DND-41 (cell line): ENCODE measurements around the gene ZNF708.
A peak's percentile ranks its signal among the peaks of the same experiment; 100 is the strongest.
"Not testable (repeated sequence)": the region's sequence is repeated elsewhere in the genome, so short reads cannot be mapped to it uniquely, and the experiment has no call there.

Experiments used
- ATAC-seq: fragments of 200-7000 bp; cut with Tn5 transposase; 3 replicates; pipeline ENCODE4 v1.9.1; 2021; ENCODE audit warnings: low read depth; ENCODE audit not compliant: insufficient read depth
- DNase-seq: peaks from one replicate; pipeline ENCODE4 v3.0.0-alpha.2; 2020
- H2AFZ ChIP-seq: 2 replicates; pipeline ENCODE4 v1.6.0; 2012; ENCODE audit warnings: low read depth, low read length
- H3K27ac ChIP-seq: 2 replicates; pipeline ENCODE4 v1.5.1; 2012; ENCODE audit warnings: low read length, inconsistent platforms
- H3K27me3 ChIP-seq: fragments of 200-600 bp; sonication (generic); 2 replicates; pipeline ENCODE4 v1.6.0; 2012; ENCODE audit warnings: low read length, mild to moderate bottlenecking, inconsistent platforms; ENCODE audit not compliant: insufficient read depth, poor library complexity
- H3K36me3 ChIP-seq: 2 replicates; pipeline ENCODE4 v1.5.1; 2012; ENCODE audit warnings: low read length, inconsistent platforms; ENCODE audit not compliant: insufficient read depth
- H3K4me1 ChIP-seq: 2 replicates; pipeline ENCODE4 v1.5.1; 2012; ENCODE audit warnings: mild to moderate bottlenecking, low read length; ENCODE audit not compliant: insufficient read depth
- H3K4me2 ChIP-seq: 2 replicates; pipeline ENCODE4 v1.6.0; 2012; ENCODE audit warnings: mild to moderate bottlenecking, moderate library complexity, low read length, inconsistent platforms; ENCODE audit not compliant: insufficient read depth
- H3K4me3 ChIP-seq, 2 experiments: fragments of 200-600 bp in 1 of 2; shearing (Covaris generic) in 1 of 2; 2 replicates each; pipeline ENCODE4 v1.5.1; 2012 to 2016; ENCODE audit warnings: inconsistent platforms in 2 of 2, low read length in 2 of 2, mild to moderate bottlenecking in 2 of 2, low read depth in 1 of 2, moderate library complexity in 1 of 2
- H3K79me2 ChIP-seq: 2 replicates; pipeline ENCODE4 v1.6.0; 2012; ENCODE audit warnings: low read length, inconsistent platforms; ENCODE audit not compliant: insufficient read depth
- H3K9ac ChIP-seq: 2 replicates; pipeline ENCODE4 v1.6.0; 2012; ENCODE audit warnings: low read depth, mild to moderate bottlenecking, inconsistent platforms, low read length, moderate library complexity
- H3K9me3 ChIP-seq: 2 replicates; pipeline ENCODE4 v1.5.1; 2012; ENCODE audit warnings: low read length, moderate library complexity, mild to moderate bottlenecking, inconsistent platforms; ENCODE audit not compliant: insufficient read depth, severe bottlenecking
- H4K20me1 ChIP-seq: 2 replicates; pipeline ENCODE4 v1.6.0; 2012; ENCODE audit warnings: low read length; ENCODE audit not compliant: insufficient read depth
- EZH2 ChIP-seq: IDR thresholded peaks from 3 replicates; pipeline ENCODE4 v1.6.1; 2012; ENCODE audit warnings: borderline replicate concordance, low read depth, mild to moderate bottlenecking, moderate library complexity, low read length, inconsistent platforms; ENCODE audit not compliant: severe bottlenecking
- TF ChIP-seq, protein P1 (sequence below): IDR thresholded peaks from 2 replicates; pipeline ENCODE4 v1.5.1; 2012; ENCODE audit warnings: borderline replicate concordance, low read length, moderate library complexity, mild to moderate bottlenecking; ENCODE audit not compliant: poor library complexity, severe bottlenecking; ENCODE audit errors: extremely low read depth

Gene ZNF708

DNA sequence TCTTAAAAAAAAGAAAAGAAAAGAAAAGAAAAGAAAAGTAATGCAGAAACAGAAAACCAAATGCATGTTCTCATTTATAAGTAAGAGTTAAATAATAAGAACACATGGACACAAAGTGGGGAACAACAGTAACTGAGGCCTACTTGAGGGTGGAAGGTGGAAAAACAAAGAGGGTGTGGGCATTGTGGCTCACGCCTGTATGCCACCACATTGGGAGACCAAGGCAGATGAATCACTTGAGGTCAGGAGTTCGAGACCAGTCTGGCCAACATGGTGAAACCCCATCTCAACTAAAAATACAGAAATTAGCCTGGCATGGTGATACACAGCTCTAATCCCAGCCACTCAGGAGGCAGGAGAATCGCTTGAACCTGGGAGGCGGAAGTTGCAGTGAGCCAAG lies 8.1 kb downstream of the ZNF708 start:
- H3K27me3 ChIP-seq, result no peaks in the 10 kb centered on the region
- H3K79me2 ChIP-seq, result peaks cover 96% of the 10 kb centered on the region
- peaks cover 32% of the 10 kb centered on the region for H3K36me3 ChIP-seq
- H4K20me1 ChIP-seq, result peaks cover 5% of the 10 kb centered on the region; the same call in 1 of the 2 replicates
- peaks cover 2% of the 10 kb centered on the region for H3K9me3 ChIP-seq
- H3K4me2 ChIP-seq, result no peak overlapping the region
- no peak for TF ChIP-seq EZH2
- TF ChIP-seq, protein P1, sequence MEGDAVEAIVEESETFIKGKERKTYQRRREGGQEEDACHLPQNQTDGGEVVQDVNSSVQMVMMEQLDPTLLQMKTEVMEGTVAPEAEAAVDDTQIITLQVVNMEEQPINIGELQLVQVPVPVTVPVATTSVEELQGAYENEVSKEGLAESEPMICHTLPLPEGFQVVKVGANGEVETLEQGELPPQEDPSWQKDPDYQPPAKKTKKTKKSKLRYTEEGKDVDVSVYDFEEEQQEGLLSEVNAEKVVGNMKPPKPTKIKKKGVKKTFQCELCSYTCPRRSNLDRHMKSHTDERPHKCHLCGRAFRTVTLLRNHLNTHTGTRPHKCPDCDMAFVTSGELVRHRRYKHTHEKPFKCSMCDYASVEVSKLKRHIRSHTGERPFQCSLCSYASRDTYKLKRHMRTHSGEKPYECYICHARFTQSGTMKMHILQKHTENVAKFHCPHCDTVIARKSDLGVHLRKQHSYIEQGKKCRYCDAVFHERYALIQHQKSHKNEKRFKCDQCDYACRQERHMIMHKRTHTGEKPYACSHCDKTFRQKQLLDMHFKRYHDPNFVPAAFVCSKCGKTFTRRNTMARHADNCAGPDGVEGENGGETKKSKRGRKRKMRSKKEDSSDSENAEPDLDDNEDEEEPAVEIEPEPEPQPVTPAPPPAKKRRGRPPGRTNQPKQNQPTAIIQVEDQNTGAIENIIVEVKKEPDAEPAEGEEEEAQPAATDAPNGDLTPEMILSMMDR, result no peak
- no peak overlapping the region for H3K9ac ChIP-seq
- ATAC-seq (no peak), DNase-seq (no peak)
- no peak overlapping the region for H3K4me3 ChIP-seq
- peaks cover 8% of the 10 kb centered on the region for H3K4me1 ChIP-seq
- no peak overlapping the region for H3K27ac ChIP-seq
- H2AFZ ChIP-seq, result no peak overlapping the region

DNA sequence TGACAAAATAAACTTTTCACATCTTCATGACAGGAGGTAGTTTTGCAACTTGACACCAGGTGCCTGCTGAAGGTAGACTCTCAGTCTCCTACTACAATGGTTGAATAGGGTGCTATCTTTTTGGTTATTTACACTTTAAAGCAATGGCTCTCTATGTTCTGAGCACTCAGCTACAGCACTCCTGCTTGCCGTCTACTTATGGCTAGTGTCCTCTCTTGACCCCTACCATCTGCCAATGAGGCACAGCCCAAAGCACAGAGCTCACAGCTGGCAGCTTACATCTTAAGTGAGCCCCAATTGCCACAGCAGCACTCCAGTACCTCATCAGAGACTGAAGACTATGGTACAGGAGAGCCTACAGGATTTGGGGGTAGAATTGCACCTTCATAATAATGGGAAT lies 11.4 kb downstream of the ZNF708 start:
- no peaks in the 10 kb centered on the region for H3K4me1 ChIP-seq
- DNase-seq, result no peak
- no peaks in the 10 kb centered on the region for H3K9me3 ChIP-seq
- peaks cover 96% of the 10 kb centered on the region for H3K79me2 ChIP-seq
- peaks cover 32% of the 10 kb centered on the region for H3K36me3 ChIP-seq
- no peak overlapping the region for H3K4me3 ChIP-seq
- H3K4me2 ChIP-seq, result no peak overlapping the region
- ATAC-seq, result no peak
- H2AFZ ChIP-seq, result no peak overlapping the region
- TF ChIP-seq EZH2, result no peak
- TF ChIP-seq, protein P1, result no peak
- peaks cover 11% of the 10 kb centered on the region; the same call in 1 of the 2 replicates for H4K20me1 ChIP-seq
- H3K27ac ChIP-seq, result peak overlapping the region; percentile 24; the same call in 1 of the 2 replicates
- no peaks in the 10 kb centered on the region for H3K27me3 ChIP-seq
- H3K9ac ChIP-seq, result no peak overlapping the region

DNA sequence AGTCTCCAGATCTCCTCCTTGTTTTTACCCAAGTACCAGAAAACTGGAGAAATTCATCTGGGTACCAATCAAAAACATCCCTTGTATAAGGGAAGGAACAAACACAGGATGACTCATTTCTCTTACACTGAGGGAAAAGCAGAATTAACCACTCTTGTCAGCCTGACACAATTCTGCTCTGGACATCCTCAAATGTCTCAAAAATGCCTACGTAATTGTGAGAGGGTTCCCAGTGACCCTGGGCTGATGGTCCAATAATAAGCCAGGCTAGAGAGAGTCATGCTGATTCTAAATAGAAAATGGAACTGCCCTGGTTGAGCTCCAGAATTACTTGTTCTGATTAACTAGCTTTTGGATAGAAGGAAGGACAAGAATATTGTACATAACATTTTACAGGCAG lies 14.5 kb downstream of the ZNF708 start:
- peaks cover 90% of the 10 kb centered on the region for H3K79me2 ChIP-seq
- no peak overlapping the region for H3K9ac ChIP-seq
- peaks cover 9% of the 10 kb centered on the region; the same call in 1 of the 2 replicates for H4K20me1 ChIP-seq
- no peaks in the 10 kb centered on the region for H3K27me3 ChIP-seq
- ATAC-seq, result no peak
- TF ChIP-seq, protein P1, result no peak
- no peak for TF ChIP-seq EZH2
- no peak for DNase-seq
- no peaks in the 10 kb centered on the region for H3K9me3 ChIP-seq
- no peak overlapping the region for H3K27ac ChIP-seq
- H3K4me1 ChIP-seq, result no peaks in the 10 kb centered on the region
- H2AFZ ChIP-seq, result no peak overlapping the region
- H3K4me3 ChIP-seq, result no peak overlapping the region
- peaks cover 33% of the 10 kb centered on the region for H3K36me3 ChIP-seq
- H3K4me2 ChIP-seq, result no peak overlapping the region

DNA sequence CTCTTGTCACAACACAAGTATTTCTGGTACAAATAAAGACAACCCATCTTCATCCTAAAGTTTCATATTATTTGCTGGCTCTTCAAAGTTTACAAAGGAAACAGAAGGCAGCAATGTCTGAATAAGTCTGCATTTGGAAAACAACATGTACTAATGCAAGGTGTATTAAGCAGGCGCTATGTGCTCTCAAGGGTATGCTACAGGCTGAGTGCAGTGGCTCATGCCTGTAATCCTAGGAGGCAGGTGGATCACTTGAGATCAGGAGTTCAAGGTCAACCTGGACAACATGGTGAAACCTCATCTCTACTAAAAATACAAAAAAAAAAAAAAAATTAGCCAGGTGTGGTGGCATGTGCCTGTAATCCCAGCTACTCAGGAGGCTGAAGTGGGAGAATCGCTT lies 16.4 kb downstream of the ZNF708 start:
- H2AFZ ChIP-seq, H3K4me3 ChIP-seq, ATAC-seq, H4K20me1 ChIP-seq, H3K9me3 ChIP-seq, DNase-seq, H3K4me2 ChIP-seq, H3K27me3 ChIP-seq, H3K4me1 ChIP-seq, H3K9ac ChIP-seq, H3K27ac ChIP-seq: not testable (repeated sequence)
- Histone ChIP-seq H3K36me3 (peaks cover 36% of the 10 kb centered on the region), H3K79me2 (peaks cover 79% of the 10 kb centered on the region)
